Stimulated activated CD4-positive, alpha-beta T cell treated with anti-CD3 and anti-CD28 coated beads, Interleukin-2, amount 100 ng/mL, for 48 hours (primary cell): ENCODE measurements around the gene YTHDF2.
"Not testable (repeated sequence)": the region's sequence is repeated elsewhere in the genome, so short reads cannot be mapped to it uniquely, and the experiment has no call there.

Experiments
- DNase-seq, 2 donors: peaks; one replicate each; pipeline ENCODE4 v3.0.0-alpha.2; 2020

The YTHDF2 gene

GRCh38 chr1:28761189-28761588, 24.4 kb downstream of the YTHDF2 start:
- no peak for DNase-seq

GRCh38 chr1:28766532-28767183, 29.9 kb downstream of the YTHDF2 start:
- no peak for DNase-seq

GRCh38 chr1:28770601-28771165, 33.9 kb downstream of the YTHDF2 start:
- no peak for DNase-seq

- not testable (repeated sequence) for DNase-seq
These were observed 35.2 kb downstream of the YTHDF2 start for GRCh38 chr1:28771921-28772320.

GRCh38 chr1:28773105-28773504, 36.4 kb downstream of the YTHDF2 start:
- DNase-seq: no peak

GRCh38 chr1:28775121-28775942, 38.6 kb downstream of the YTHDF2 start:
- peak; percentile 47 to 54 for DNase-seq

- no peak for DNase-seq
These were observed 39.6 kb downstream of the YTHDF2 start for GRCh38 chr1:28776341-28776740.

- DNase-seq: no peak
These were observed 41.3 kb downstream of the YTHDF2 start for GRCh38 chr1:28778021-28778420.

- DNase-seq: no peak
These were observed 43.1 kb downstream of the YTHDF2 start for GRCh38 chr1:28779751-28780408.

GRCh38 chr1:28781305-28781704, 44.6 kb downstream of the YTHDF2 start:
- no peak for DNase-seq

- no peak for DNase-seq
These were observed 45.3 kb downstream of the YTHDF2 start for GRCh38 chr1:28782011-28782410.

GRCh38 chr1:28783363-28783762, 46.6 kb downstream of the YTHDF2 start:
- no peak for DNase-seq

- no peak for DNase-seq
These were observed 52.7 kb downstream of the YTHDF2 start for GRCh38 chr1:28789412-28789811.

- DNase-seq: no peak
These were observed 53.1 kb downstream of the YTHDF2 start for GRCh38 chr1:28789816-28790215.

GRCh38 chr1:28790377-28791035, 53.8 kb downstream of the YTHDF2 start:
- DNase-seq: no peak

- DNase-seq: not testable (repeated sequence)
These were observed 55.2 kb downstream of the YTHDF2 start for GRCh38 chr1:28791929-28792328.

GRCh38 chr1:28792644-28793121, 55.9 kb downstream of the YTHDF2 start:
- DNase-seq: no peak

- DNase-seq: not testable (repeated sequence)
These were observed 57.8 kb downstream of the YTHDF2 start for GRCh38 chr1:28794582-28794981.

GRCh38 chr1:28796352-28797211, 59.8 kb downstream of the YTHDF2 start:
- DNase-seq: no peak

GRCh38 chr1:28800324-28800723, 63.6 kb downstream of the YTHDF2 start:
- DNase-seq: no peak

- DNase-seq: no peak
These were observed 64.7 kb downstream of the YTHDF2 start for GRCh38 chr1:28801461-28801860.

- DNase-seq: no peak
These were observed 66.3 kb downstream of the YTHDF2 start for GRCh38 chr1:28803051-28803450.
